HG03469 (cell line): ENCODE results near the gene NCAM1.

Experiments used
- ATAC-seq: cut with Tn5 transposase; IDR thresholded peaks from one replicate; pipeline ENCODE4 v1.9.1; 2021; ENCODE audit warnings: mild to moderate bottlenecking, moderate library complexity, moderate number of reproducible peaks; ENCODE audit not compliant: unreplicated experiment

NCAM1 gene

DNA sequence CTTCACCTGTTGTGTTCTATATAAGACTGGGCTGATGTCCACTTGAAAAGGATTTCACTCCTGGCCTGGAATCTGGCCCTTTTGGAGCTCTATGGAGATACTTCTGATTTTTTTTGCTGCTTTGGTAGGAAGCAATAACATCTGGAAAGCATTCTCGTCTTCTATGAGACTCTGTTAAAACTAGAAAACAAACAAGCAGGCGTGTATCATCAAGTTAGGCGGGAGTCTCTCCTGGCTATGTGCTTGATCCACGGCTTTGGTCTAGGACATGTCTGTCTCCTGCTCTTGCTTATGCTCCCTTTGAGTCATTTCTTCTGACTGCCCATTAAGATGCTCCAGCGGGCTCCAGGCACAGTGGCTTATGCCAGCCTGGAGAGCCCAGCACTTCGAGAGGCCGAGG, 231.8 kb downstream of the NCAM1 start:
- ATAC-seq: no peak

DNA sequence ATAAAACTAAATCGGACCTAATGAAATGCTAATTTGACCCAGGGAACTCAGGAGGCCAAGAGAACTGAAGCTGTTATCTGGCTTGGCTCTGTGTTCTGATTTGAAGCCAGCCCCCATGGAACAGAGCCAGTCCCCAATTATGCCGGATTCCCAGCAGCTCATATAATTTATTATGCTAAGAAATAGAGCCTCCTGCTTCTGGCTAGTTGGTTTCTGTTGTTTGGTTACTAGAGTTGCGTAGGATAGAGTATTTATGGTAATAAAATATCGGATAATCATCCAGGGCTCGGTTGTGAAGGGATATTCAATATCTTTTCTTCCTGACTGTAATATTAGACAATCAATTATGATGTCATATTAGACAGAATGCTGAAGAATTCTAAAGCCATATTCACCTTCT, 232.7 kb downstream of the NCAM1 start:
- ATAC-seq: no peak

DNA sequence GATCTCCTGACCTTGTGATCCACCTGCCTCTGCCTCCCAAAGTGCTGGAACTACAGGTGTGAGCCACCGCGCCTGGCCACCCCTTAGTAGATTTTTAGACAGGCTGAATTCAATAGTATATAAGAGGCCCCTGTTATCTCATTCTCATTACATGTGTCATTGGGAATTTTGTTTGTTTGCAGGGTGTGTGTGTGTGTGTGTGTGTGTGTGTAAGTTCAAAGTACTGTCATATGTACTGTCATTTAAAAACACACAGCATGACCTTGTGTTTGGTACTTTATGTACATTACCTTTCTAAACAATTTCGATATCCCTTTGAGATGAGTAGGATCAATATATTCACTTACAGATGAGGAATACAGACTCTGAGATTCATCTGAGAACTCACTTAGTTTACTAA, 234.5 kb downstream of the NCAM1 start:
- ATAC-seq: no peak

DNA sequence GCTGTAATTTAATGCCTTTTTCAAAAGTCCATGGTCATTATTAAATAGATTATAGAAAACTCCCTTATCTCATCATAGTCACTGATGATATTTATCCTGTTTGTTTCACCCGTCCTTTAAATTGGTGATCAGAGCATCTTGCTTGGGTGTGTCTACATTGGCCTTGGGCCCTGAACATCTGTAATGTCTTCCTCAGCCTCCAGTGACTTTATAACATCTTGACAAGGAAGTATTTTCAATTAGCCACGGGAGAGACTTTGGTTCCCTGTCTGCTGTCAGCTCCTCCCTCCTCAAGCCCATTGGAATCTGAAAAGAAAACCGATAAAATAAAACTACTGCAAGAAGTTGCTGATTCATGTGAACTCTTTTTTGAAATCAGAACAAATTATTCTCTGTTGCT, 236.2 kb downstream of the NCAM1 start:
- no peak for ATAC-seq

DNA sequence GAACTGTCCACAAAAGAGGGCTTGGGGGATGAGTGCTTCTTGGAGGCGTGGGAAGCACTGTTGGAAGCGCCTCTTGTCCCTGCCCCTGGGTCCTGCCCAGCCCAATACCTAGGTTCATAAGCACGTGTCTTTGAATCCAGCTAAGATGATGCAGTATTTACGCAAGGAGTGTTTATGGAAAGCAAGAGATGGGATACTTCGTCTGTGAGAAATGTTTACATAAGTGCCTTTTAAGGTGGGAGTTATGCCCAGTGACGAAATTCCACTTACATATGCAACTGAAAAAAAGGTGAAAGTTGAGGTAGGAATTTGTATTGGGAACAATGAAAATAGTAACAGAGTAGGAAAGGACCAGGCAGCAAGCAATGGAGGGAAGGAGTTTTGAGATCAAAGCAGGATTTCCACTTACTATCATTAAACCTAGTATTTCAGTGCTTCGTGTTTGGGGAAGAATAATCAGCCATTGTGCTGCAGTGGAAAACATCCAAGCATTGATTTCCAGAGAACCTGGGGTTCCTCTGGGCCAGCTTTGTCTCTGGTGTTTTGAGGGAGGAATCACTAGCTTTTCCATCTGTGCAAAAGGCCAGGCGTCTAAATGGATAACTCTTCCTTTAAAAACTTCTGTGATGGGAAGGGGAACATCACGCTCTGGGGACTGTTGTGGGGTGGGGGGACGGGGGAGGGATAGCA, 237.9 kb downstream of the NCAM1 start:
- ATAC-seq: no peak

DNA sequence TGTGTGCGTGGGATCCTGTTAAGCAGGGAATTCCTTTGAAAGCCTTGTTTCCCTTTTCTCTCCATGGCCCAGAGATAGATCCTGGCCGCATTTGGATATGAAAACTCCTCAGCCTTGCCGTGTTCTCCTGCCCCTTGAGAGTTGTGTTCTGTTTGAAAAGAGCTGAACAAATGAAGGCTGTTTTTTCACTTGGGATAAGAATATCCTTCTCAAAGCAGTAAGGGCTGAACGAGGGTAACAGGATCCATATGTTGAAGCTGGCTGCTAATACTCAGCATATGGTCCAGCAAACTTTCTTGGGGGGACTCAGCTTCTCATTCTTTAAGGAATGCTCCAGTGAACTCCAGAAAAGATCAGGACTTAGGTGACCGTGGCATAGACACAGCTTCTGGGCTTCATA, 238.6 kb downstream of the NCAM1 start:
- ATAC-seq: no peak

DNA sequence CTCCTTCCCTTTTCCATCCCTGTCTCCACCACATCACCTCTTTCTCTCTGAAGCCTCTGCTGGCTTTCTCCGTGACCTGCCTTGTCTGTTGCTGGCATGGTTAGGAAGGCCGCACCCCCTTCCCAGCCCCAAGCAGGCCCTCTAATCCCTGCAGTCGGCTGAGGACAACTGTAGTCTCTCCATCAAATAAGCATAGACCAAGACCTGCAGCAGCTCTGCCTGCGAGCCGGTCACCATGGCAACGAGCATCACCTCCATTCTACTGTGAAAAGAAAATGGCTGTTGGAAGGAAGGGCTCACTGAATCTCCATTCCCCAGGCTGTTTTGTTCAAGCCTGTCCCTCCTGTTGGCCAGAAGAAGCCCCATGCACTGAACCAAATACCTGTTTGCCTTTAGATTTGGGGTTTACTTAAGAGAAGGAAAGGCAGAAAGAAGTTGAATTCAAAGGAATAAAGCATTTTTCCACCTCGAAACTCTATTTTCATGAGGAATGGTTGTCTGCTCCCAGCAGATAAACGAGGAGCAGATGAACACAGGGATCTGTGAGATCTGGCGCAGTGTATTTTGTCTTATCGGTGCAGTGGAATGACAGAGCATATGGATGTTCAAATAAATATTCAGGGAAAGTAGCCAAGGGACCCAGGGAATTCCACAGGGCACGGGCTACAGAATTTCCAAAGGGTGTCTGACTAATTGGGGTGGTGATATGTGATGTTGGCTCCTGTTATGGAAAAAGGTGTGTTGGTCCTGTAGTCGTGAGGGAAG, 240.0 kb downstream of the NCAM1 start:
- no peak for ATAC-seq

DNA sequence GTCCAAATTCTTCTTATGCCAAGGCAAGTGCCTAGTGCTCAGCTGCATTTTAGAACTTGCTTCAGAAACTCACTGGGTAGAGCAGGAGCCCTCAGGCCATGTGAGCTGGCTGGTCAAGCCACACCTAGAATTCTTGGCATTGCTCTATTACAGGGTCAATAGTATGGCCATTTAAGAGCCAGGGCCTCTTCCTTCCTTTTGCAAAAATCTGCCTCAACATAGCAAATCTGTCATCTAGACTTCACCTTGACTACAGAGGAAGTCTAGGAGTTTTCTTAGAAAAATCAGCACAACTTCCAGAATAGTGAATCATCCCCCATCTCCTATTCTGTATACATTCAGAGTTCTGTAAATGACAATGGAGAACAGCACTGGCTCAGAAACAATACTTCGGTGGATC, 241.2 kb downstream of the NCAM1 start:
- no peak for ATAC-seq

DNA sequence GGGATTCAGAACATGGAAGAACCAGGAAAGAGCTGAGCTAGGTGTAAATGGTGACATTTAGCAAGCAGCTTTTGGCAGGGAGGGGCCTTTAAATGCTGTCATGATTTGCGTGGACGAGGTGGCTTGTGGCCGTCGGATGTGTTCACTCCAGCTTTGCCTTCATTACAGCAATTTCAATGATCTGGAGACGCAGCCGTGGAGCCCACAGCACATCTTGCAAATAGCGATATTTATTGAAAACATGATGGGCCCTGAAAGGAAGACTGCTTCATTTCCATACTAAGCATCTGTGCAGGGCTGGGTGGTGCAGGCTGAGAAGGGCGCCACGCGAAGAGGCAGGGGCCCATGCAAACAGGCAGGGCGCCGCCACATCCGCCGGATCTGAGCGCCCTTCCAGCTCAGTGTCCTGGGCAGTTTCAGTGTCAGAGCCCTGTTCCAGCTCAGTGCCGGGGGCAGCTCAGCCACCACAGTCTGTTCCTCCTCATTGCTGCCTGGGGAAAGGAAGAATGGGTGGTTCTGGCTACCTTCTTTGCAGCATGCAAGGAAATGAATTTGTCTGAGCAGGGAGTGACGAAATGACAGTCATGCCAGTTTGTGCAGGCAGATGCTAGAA, 242.0 kb downstream of the NCAM1 start:
- no peak for ATAC-seq

DNA sequence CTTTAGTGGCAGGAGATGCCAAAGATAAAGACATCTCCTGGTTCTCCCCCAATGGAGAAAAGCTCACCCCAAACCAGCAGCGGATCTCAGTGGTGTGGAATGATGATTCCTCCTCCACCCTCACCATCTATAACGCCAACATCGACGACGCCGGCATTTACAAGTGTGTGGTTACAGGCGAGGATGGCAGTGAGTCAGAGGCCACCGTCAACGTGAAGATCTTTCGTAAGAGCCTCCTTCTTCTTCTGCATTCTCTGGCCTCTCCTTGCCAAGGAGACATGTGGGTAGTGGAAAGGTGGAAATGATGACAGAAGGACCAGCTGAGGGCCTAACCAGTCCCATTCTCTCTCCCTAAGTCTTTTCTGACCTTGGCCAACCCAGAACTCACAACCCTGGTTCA, 243.1 kb downstream of the NCAM1 start:
- no peak for ATAC-seq

DNA sequence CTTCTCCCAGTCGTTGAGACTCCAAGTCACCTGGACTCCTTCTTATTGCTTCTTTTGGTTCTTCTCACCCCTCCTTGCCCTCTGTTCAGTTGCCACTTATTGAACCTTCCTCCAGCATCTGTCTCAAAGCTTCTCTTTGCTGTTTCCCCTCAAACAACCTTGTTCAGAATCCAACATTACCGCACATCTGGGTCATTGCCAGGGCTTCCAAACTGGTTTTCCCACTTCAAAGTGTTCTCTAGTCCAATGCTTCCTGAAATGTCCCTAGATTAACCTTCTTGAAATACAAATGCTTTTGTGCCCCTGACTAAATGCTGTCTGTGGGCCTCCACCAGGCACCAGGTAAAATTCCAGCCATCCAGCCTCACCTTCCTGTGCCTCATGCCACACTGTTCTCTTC, 252.3 kb downstream of the NCAM1 start:
- no peak for ATAC-seq

DNA sequence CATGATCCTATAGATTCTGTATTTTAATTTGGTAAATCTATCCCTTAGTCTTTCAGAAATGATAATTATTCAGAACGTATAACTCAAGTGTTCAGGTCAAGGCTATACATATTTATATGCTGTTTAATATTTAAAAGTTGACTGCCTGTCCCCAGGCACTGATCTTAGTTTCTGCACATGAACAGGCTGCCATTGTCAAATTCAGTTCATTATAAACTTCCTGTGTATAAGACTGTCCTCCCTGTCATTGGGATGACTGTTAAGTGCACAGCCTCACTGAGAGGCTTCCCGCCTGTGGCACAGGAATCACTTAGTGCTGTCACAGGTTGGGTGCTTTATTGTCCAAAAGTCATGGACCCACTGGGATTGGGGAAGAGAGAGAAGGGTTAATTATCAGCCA, 261.0 kb downstream of the NCAM1 start:
- ATAC-seq: no peak

DNA sequence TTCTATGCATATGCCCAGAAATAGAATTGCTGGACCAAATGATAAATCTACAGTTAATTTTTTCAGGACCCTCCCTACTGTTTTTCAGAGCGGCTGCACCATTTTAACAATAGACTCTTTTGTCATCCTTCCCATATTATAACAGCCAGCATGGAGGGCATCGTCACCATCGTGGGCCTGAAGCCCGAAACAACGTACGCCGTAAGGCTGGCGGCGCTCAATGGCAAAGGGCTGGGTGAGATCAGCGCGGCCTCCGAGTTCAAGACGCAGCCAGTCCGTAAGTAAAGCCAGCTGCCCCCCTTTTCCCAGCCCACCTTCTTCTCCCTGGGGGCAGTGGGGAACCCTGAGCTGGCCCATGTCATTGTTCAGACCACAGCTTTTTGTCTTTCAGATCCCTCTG, 273.7 kb downstream of the NCAM1 start:
- ATAC-seq: no peak

DNA sequence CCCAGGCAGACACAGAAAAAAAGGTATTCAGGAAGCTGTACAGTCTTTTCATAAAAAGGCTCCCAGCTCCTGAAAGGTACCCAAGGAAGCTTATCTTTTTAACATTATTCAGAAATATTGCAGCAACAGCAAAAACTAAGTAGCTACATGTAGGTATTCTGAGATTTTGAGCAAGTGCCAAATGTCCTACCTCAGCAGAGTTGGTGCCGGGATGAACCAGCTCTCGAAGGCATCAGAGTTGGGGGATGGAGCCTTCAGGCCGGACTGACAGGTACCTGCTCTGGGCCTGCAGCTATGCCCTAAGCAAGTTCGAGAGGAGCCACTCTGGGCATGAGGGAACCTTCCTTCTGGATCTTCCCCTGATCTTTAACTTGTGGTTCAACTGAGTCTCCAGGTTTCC, 276.0 kb downstream of the NCAM1 start:
- no peak for ATAC-seq

DNA sequence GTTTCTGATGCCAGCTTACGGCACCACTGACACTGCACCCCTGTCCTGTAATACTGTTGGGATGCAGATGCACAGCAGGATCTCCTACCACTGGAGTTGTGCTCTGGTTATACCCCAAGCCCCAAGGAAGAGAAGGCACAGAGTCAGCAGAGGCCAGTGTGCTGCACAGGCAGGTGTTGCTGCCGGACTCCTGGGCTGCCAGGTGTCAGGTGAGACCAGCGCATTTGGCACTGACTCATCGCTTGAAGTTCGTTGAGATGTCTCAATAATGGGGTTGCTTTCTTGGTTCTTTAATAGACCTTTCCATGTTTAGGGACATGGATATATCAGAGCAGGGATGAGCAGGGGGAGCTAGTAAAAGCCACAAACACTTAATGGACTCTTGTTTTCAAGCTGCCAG, 277.5 kb downstream of the NCAM1 start:
- ATAC-seq: no peak

DNA sequence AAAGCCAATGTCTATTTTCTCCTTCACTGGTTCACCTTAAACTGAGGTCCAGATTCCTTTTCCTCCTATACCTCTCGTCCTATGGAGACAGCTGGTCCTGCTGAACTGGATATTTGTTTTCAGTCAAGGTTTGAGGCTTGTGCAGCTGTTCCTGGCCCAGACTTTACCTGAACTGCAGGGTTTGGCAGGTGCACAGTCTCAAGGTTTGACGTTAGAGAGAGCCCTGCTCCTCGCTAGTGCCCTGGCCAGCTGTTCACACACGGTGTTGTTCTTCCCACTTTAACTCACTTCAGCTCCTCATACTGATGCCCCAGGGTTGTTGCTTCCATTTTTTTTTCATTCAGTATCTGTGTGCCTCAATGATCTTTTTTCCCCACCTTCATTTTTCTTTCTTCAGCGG, 279.2 kb downstream of the NCAM1 start:
- ATAC-seq: no peak

DNA sequence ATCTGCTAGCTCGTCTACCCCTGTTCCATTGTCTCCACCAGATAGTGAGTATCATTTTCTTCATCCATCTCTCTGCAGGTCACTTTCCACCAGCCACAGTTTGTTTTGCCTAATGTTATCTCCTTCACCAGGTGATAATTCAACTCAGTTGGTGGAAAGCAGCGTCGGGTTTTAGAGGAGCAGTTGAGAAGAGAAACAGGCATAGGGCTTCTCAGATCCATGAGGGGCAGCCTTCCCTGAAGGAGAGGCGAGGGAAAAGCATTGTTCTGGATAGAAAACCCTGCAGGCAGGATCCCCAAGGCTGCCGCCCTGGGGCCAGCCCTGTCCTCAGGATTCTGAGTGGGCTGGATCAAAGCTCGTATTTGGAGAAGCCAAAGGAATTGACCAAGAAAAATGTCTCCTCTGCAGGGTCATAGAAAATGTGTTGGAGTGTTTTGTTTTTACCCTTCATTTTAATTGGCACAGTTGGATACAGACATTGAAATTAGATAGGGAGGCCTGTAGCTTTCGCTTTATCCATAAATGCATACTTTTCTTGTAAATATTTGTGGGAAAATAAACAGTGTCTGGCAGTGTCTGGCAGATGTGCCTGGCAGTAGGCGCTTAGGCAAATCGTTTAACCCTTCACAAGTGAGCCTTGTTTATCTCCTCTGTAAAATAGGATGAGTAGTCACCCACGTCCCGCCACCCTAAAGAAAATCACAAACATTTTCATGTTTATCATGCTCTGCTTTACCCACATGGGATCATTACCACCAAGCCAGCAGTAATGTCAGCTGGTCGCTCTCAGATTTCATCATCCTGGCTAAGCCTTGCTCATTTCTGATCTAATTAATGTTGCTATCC, 279.8 kb downstream of the NCAM1 start:
- no peak for ATAC-seq

DNA sequence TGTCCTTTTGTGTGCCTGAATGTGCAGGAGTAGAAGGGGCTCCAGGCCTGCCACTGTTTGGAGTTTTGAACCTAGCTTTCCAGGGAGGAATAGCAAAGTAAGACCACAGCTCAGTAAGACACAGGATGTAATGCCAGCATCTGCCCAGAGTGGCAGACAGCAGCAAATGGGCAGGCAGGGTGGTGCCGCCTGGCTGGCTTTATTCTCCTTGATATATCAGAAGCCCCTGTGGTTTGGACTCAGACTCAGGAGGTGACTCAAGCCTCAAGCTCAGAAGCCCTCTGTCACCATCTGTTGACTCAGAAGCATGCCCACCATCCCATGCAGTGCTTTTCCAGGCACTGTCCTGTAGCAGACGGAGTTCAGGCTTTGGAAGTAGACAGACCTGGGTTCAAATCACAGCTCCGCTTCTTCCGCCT, 280.4 kb downstream of the NCAM1 start:
- no peak for ATAC-seq

DNA sequence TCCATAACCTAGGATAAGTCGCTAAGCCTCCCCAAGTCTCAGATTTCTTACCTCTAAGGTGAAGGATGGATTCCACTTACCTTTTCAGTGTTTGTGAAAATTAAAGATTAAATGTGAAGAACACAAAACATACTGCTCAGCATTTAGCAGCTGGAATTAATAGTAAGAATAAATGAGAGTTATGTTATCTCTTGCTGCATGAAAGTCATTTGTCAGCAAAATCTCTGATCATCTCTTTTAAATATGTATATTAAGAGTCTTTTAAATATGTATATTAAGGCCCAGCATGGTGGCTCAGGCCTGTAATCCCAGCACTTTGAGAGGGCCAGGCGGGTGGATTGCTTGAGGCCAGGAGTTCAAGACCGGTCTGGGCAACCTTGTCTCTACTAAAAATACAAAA, 280.8 kb downstream of the NCAM1 start:
- ATAC-seq: no peak

DNA sequence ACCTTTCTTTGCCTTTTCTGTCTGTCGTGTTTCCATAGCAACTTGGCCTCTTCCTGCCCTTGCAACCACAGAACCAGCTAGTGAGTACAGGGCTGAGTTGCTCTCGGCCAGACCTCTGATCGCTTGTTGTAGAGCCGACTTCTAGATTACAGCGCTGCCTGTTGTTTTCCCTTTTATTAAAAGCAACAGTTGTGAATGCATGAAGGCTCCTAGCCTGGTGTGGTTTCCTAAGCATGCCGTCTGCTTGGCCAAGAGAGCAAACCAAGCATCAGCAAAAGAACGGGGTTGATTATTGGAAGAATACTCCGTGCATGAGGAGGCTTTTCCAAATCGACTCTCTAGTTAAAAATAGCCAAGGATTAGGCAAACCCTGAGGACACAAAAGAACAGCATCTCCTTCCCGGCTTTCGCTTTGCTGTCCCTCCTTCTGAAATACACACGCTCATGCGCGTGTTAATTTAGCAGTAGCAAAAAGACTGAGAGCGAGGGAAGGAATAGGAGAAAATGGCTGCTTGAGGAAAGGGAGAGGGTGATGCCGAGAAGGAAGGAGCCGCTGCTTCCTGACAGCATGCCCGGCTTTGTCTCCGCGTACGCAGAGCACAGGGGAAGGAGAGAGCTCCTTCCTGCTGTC, 281.7 kb downstream of the NCAM1 start:
- ATAC-seq: no peak

DNA sequence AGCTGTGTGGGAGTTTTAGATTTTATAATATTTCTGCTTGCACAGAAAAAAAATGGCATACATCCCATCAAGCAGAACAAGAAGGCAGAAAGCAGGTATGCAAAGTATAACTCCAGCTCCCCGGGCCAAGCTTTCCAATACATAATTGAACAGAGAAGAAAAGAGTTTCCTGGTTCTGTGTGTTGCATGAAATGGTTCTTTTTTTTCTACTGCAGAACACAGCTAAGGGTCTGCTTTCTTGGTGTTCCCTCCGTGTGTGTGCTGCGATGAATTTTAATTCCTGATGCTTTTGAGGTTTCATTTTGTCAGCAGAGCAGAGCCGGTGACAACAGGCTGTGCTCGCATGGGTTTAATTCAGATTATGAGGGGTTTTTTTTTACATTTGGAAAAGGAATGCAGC, 282.5 kb downstream of the NCAM1 start:
- no peak for ATAC-seq
